ENCODE data around the gene NEMP1.
"Not testable (repeated sequence)": the region's sequence is repeated elsewhere in the genome, so short reads cannot be mapped to it uniquely, and the experiment has no call there.

Gene NEMP1

GRCh38 chr12:57051011-57051410 lies 27.6 kb downstream of the NEMP1 start:
- DNase-seq, result no peak

- DNase-seq, result no peak
These were observed 28.7 kb downstream of the NEMP1 start, which contains the start of gene MYO1A for GRCh38 chr12:57049890-57050289. MYO1A (minus strand) TSS chr12:57050129; CDS start chr12:57048323, 1,806 bp downstream.

DNA sequence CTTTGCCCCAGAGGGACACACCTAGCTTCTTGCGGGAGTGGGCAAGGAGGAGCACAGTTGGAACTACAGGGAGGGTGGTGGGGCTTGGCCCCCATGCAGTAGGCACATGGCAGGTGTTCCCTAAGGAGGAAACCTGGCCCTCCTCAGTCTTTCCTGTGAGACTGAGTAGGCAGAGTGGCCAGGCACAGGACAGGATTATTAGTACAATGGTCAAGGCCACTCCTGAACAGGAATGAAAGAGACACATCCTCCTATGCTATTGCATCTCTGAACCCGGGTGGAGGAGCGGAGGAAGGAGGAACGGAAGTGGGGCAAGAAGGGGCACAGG lies 29.5 kb downstream of the NEMP1 start:
- no peak for DNase-seq

GRCh38 chr12:57048423-57049118 lies 30.0 kb downstream of the NEMP1 start:
- no peak for DNase-seq

DNA sequence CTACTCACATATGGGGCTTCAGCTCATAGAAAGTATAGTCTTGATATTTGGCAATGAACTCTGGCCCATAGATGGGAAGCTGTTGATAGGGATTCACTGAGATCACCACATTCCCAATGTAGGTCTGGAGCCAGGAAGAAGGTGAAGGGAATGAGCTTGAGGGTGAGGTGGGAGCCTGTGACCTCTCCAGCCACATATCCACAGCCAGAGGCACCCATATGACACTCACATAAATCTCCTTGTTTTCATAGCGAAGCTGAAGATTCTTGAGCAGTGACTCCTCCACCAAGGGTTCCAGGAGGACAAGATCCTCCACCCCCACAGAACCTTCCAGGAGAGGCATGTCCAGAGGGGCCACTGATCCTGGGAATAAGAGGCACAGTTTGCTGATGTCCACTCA lies 30.6 kb downstream of the NEMP1 start:
- no peak for DNase-seq

DNA sequence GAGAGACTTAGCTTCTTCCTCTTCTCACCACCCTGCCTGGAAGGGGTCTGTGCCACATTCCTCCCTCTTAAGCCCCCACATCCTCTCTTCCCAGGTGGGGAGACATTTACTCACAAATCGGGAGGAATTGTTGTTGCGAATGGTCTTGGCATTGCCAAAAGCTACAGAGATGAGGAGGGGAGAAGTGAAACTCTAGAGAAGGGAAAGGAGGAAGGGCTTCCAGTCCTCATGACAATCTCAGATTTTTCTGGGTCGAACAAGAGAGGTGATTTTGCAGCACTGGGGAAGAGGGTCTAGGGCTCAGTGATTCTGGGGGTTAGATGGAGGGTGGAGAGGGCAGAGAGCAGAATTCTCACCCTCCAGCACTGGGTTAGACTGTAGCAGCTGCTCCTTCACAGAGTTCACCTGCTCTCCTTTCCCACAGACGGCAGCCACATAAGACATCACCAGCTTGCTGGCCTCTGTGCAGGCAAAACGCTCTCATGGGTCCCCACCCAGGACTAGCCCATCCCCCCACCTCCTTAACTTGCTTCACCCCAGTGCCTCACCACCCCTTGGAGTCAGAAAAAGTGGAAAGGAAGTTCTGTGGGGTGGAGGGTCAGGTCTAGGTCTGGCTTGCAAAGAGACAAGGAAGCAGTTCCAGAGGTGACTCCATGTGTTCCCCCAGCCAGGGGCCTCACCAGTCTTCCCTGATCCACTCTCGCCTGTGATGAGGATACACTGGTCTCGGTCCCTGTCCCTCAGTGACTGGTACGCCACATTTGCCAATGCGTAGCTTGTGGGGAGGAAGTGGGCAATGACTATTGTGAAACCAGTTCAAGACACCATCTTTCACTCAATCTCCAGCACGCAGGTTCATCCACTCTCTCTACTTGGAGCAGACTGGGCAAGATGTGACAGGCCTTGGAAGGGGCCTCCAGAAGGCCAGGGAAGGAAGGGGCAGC lies 31.4 kb downstream of the NEMP1 start:
- DNase-seq, result no peak

- no peak for DNase-seq
These were observed 32.4 kb downstream of the NEMP1 start for GRCh38 chr12:57046086-57046791.

DNA sequence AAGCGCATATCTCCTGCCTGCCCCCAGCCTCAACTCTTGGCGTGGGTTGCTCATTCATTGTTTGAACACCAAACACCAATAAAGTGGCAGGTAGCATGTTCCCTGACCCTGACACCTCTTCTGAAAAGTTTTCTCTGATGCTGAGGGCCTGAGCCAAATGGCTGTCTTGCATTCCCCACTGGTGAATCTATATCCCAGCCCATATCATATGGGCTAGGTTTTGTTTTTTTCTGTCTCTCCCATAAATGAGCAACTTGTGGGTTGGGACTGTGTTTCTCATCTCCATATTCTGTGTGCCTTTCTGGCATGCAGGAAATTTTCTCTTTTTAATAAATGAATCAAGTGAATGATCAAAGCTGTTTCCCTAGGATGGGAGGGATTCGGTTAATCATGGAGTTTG lies 33.7 kb downstream of the NEMP1 start:
- DNase-seq, result no peak

DNA sequence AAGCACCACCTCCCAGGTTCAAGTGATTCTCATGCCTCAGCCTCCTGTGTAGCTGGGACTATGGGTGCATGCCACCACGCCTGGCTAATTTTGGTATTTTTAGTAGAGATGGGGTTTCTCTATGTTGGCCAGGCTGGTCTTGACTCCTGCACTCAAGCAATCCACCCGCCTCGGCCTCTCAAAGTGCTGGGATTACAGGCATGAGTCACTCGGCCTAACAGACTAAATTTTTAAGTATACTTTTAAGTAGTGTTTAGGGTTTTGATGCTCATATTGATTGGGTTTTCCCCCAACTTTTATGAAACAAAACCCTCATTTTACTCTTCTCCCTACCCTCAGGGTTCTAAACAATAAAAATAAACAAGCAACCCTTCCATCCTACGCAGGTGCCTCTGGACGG lies 34.1 kb downstream of the NEMP1 start:
- no peak for DNase-seq

DNA sequence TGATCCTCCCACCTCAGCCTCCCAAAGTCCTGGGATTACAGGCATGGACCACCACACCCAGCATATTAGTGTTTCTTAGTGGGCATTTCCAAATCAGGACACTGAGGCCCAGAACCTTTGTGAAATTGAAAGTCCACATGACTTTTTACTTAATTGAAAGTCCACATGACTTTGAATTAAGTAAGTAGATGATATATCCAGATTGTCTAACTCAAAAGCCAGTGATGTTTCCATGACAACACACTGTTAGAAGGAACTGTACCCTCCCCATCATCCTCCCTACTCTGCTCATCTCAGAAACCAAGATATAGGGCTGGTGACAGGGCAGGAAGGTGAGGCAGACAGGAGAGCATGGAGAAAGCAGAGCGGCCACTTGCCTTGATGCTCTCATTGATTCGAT lies 35.9 kb downstream of the NEMP1 start:
- no peak for DNase-seq

- no peak for DNase-seq
These were observed 37.8 kb downstream of the NEMP1 start for GRCh38 chr12:57040750-57041149.

- no peak for DNase-seq
These were observed 38.4 kb downstream of the NEMP1 start for GRCh38 chr12:57040211-57040610.

DNA sequence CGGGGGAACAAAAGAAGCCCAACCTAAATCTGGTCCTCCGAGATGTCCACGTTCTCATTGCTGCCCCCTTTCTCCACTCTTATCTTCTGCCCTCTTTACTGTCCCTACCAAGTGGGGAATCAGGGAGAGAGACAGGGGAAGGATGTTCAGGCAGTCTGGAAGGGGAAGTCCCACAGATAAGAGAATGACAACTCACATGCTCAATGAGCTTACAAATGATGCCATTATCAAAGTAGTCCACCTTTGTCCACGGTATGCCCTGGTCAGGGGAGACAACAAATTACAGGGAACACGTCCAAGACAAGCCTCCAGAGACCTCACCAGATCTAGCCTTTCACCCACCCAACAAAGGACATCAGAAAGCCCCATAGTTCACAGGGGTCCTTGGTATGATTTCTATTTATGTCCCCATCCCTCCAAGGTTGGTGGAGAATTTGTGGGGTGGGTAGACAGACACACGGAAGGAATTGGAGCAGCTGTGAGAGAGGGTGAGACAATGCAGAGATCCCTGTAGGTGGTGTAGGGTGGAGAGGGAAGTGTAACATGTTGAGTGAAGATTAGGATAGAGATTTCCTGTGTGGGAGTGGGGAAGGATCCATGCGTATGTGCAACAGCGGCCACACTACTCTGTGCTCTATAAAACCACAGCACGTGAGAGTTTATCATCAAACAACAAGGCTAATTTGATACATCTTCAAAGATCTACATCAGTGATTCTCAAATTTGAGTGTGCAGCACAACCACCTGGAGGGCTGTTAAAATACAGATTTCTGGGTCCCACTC lies 39.4 kb downstream of the NEMP1 start:
- no peak for DNase-seq

DNA sequence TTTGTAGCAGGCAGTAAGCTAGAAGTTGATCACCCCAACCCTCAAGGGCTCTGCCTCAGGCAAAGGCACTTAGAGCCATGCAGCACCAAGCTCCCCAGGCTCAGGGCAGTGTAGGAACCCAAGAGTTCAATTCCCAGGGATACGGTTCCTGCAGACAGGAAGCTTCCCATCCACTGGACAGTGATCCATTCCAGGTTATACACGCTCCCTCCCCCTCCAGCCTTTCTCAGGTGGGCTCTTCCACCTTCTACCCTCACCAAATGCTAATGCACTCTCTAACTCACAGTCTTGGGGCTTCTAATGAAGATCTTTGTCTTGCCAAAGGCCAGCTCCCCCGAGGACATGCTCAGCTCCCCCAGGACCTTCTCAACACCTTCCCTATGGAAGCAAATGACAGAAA lies 41.3 kb downstream of the NEMP1 start:
- DNase-seq, result no peak

DNA sequence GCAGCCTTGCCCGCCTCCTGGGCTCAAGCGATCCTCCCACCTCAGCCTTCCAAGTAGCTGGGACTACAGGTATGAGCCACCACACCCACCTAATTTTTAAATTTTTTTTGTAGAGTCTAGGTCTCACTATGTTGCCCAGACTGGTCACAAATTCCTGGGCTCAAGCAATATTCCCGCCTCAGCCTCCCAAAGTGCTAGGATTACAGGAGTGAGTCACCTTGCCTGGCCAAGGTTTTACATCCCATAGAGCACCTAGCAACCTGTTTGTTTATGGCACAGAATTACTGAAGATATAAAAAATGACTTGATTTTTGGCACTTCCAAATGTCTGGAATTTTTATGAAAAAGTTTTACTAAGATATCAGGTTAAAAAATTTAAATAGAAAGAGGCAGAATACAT lies 45.2 kb downstream of the NEMP1 start:
- DNase-seq, result no peak

GRCh38 chr12:57031789-57032188 lies 46.8 kb downstream of the NEMP1 start:
- no peak for DNase-seq

DNA sequence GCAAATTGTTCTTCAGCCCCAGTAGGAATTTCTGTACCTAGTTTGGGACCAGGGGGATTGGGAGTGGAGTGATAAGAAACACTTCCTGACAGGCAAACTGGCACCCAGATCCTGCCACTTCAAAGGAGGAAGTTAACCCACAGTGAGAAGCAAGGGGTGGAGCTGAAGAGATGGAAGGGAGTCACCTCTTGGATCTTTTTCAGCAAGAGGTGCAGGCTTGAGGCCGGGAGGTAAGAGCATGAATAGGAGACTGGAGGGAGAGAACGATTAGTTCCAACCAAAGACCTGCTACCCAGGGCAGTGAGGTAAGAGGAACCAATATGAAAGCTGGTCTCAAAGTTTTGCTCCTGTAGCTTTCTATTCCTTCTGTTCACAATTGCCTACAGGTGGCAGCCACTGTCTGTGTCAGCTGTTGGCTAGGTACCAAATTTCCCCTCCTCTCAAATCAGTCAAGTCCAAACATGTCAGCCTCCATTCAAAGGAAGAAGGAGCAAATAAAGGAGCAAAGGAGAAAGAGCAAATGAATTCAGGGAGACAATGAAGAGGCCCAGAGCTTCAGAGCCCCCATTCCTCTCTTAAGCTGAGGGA lies 47.4 kb downstream of the NEMP1 start:
- DNase-seq, result no peak

DNA sequence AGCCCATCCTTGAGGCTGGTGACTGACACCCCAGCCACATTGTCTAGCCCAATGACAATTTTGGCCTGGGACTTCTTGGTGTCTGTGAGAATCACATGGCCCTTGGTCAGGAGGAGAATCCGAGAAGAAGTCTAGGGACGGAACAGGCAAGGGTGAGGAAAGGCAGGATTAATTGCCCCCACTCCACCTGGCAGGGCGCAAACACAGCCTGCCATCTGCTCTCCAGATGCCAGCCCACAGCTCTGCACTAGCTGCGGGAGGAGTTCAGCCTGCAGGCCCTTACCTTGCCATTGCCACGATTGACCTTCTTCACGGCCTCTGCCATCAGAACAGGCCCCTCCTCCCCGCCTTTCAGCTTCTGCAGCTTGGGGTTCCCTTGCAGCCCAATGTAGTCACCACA lies 49.1 kb downstream of the NEMP1 start:
- DNase-seq, result no peak

- no peak for DNase-seq
These were observed 50.8 kb downstream of the NEMP1 start for GRCh38 chr12:57027805-57028153.

GRCh38 chr12:57027011-57027804 lies 51.4 kb downstream of the NEMP1 start:
- DNase-seq, result peak; percentile 24

- no peak for DNase-seq
These were observed 53.4 kb downstream of the NEMP1 start for GRCh38 chr12:57025196-57025595.

DNA sequence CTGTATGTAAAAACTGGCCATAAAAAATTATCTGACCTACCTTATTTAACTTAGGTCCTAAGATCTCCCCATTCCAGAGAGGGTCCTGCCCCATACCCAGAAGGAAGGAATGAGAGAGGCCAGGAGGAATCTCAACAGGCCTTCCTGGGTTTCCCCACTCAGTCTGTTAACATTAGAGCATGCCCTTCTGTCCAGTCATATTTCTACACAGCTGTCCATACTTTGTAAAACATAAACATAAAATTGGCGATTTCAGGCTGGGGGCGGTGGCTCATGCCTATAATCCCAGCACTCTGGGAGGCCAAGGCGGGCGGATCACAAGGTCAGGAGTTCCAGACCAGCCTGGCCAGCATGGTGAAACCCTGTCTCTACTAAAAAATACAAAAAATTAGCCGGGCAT lies 56.3 kb downstream of the NEMP1 start:
- not testable (repeated sequence) for DNase-seq
